Body of pancreas (tissue), 4 donors: ENCODE data around the gene AUTS2.

Source experiments
- CTCF ChIP-seq, 7 experiments: fragments of 450-650 bp in 4 of 7; fragments of 200-600 bp in 3 of 7; sonication (generic) in 3 of 7; IDR thresholded peaks; one replicate each; pipeline ENCODE4 v1.5.1; 2016 to 2019; ENCODE audit warnings: antibody characterized with exemption in 7 of 7
- POLR2A ChIP-seq, 3 donors: fragments of 450-650 bp; IDR thresholded peaks; one replicate each; pipeline ENCODE4 v1.6.1; 2016; ENCODE audit warnings: antibody characterized with exemption in 3 of 3, mild to moderate bottlenecking in 2 of 3

- no peak for TF ChIP-seq CTCF (IDR thresholded peaks at IDR 0.05)
- no peak for TF ChIP-seq POLR2A (IDR thresholded peaks at IDR 0.05)
Measured at GRCh38 chr7:70540641-70541040, 942.4 kb downstream of the AUTS2 start.
